Measurements from ENCODE around the gene SLC39A7.

Gene SLC39A7

DNA sequence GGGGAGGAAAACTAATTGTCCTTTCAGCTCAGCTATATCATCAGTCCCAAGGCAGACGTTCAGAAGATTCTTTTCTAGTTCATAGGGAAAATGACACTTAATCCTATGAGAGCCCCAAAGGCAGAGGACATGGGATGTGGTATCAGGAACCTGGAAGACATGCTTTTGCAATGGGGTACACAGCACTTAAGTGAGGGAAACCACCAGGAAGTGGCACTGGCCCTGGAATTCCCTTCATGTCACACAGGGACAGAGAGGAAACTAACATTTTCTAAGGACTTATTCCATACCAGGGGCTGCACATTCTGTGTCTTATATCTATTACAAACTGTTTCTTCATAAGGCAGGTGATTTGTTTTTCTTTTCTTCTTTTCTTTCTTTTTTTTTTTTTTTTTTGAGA, 42.8 kb downstream of the SLC39A7 start:
- no peaks in the 10 kb centered on the region for H4K20me1 ChIP-seq (ENCODE audit: insufficient read depth, low read length)

GRCh38 chr6:33247977-33248642, 47.4 kb downstream of the SLC39A7 start:
- peak overlapping the region; percentile 99 for H3K4me3 ChIP-seq (ENCODE audit: low read length)
- H3K79me2 ChIP-seq (ENCODE audit: low read length): no peaks in the 10 kb centered on the region; the same call in 1 of the 2 replicates
- H3K9me3 ChIP-seq (ENCODE audit: insufficient read depth, low read length): no peaks in the 10 kb centered on the region
- TF ChIP-seq, protein P1, sequence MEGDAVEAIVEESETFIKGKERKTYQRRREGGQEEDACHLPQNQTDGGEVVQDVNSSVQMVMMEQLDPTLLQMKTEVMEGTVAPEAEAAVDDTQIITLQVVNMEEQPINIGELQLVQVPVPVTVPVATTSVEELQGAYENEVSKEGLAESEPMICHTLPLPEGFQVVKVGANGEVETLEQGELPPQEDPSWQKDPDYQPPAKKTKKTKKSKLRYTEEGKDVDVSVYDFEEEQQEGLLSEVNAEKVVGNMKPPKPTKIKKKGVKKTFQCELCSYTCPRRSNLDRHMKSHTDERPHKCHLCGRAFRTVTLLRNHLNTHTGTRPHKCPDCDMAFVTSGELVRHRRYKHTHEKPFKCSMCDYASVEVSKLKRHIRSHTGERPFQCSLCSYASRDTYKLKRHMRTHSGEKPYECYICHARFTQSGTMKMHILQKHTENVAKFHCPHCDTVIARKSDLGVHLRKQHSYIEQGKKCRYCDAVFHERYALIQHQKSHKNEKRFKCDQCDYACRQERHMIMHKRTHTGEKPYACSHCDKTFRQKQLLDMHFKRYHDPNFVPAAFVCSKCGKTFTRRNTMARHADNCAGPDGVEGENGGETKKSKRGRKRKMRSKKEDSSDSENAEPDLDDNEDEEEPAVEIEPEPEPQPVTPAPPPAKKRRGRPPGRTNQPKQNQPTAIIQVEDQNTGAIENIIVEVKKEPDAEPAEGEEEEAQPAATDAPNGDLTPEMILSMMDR (IDR thresholded peaks at IDR 0.05; ENCODE audit: low read depth, low read length): peak; percentile 68
- no peak for TF ChIP-seq EZH2phosphoT487 (IDR thresholded peaks at IDR 0.05; ENCODE audit: low read depth)
- H2AFZ ChIP-seq (ENCODE audit: low read depth, low read length): peak overlapping the region; percentile 98
- no peaks in the 10 kb centered on the region for H4K20me1 ChIP-seq (ENCODE audit: insufficient read depth, low read length)
- H3K27ac ChIP-seq (ENCODE audit: low read length): peak overlapping the region; percentile 39
- H3K9ac ChIP-seq (ENCODE audit: low read length): peak overlapping the region; percentile 74
- H3K27me3 ChIP-seq (ENCODE audit: low read depth, low read length): peaks cover 4% of the 10 kb centered on the region; the same call in 1 of the 2 replicates
- peaks cover 3% of the 10 kb centered on the region for H3K36me3 ChIP-seq (replicated peaks; ENCODE audit: low read depth, low read length)
- peaks cover 7% of the 10 kb centered on the region for H3K4me1 ChIP-seq (ENCODE audit: low read length)
- H3K4me2 ChIP-seq (ENCODE audit: low read length): peak overlapping the region; percentile 99

More for the DNA sequence above, 42.8 kb downstream of the SLC39A7 start:
- Histone ChIP-seq H3K9me3 (ENCODE audit: insufficient read depth, low read length) (no peaks in the 10 kb centered on the region), H3K9ac (ENCODE audit: low read length) (no peak overlapping the region), H3K4me2 (ENCODE audit: low read length) (no peak overlapping the region), H3K4me1 (ENCODE audit: low read length) (peaks cover 4% of the 10 kb centered on the region; the same call in 1 of the 2 replicates), H3K79me2 (ENCODE audit: low read length) (no peaks in the 10 kb centered on the region), H3K36me3 (replicated peaks; ENCODE audit: low read depth, low read length) (no peaks in the 10 kb centered on the region), H2AFZ (ENCODE audit: low read depth, low read length) (no peak overlapping the region), H3K27me3 (ENCODE audit: low read depth, low read length) (peaks cover 10% of the 10 kb centered on the region), H3K27ac (ENCODE audit: low read length) (no peak overlapping the region), H3K4me3 (ENCODE audit: low read length) (no peak overlapping the region)
- TF ChIP-seq, protein P1 (IDR thresholded peaks at IDR 0.05; ENCODE audit: low read depth, low read length): no peak
- TF ChIP-seq EZH2phosphoT487 (IDR thresholded peaks at IDR 0.05; ENCODE audit: low read depth): no peak

DNA sequence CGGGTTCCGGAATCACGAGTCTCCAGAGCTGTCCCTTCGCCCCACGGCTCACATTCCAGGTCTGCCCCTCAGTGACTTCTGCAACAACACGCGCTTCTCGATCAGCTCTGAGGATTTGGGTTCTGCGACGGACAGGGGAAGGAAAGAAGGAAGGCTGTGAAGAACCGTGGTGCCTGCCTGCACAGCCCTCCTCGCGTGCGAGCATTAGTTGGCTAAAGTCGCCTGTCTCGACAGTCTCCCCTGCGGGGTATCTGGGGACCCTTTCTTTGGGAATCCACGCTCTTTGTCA, 47.9 kb downstream of the SLC39A7 start:
- peaks cover 3% of the 10 kb centered on the region for H3K36me3 ChIP-seq (replicated peaks; ENCODE audit: low read depth, low read length)
- H3K4me1 ChIP-seq (ENCODE audit: low read length): peaks cover 7% of the 10 kb centered on the region
- H3K9me3 ChIP-seq (ENCODE audit: insufficient read depth, low read length): no peaks in the 10 kb centered on the region
- H3K4me2 ChIP-seq (ENCODE audit: low read length): peak overlapping the region; percentile 99
- no peaks in the 10 kb centered on the region for H3K27me3 ChIP-seq (ENCODE audit: low read depth, low read length)
- H3K4me3 ChIP-seq (ENCODE audit: low read length): peak overlapping the region; percentile 99
- no peaks in the 10 kb centered on the region for H4K20me1 ChIP-seq (ENCODE audit: insufficient read depth, low read length)
- H2AFZ ChIP-seq (ENCODE audit: low read depth, low read length): peak overlapping the region; percentile 83
- TF ChIP-seq, protein P1 (IDR thresholded peaks at IDR 0.05; ENCODE audit: low read depth, low read length): no peak; the same call in 1 of the 2 replicates
- TF ChIP-seq EZH2phosphoT487 (IDR thresholded peaks at IDR 0.05; ENCODE audit: low read depth): no peak
- peak overlapping the region; percentile 74 for H3K9ac ChIP-seq (ENCODE audit: low read length)
- no peaks in the 10 kb centered on the region; the same call in 1 of the 2 replicates for H3K79me2 ChIP-seq (ENCODE audit: low read length)
- peak overlapping the region; percentile 39 for H3K27ac ChIP-seq (ENCODE audit: low read length)

DNA sequence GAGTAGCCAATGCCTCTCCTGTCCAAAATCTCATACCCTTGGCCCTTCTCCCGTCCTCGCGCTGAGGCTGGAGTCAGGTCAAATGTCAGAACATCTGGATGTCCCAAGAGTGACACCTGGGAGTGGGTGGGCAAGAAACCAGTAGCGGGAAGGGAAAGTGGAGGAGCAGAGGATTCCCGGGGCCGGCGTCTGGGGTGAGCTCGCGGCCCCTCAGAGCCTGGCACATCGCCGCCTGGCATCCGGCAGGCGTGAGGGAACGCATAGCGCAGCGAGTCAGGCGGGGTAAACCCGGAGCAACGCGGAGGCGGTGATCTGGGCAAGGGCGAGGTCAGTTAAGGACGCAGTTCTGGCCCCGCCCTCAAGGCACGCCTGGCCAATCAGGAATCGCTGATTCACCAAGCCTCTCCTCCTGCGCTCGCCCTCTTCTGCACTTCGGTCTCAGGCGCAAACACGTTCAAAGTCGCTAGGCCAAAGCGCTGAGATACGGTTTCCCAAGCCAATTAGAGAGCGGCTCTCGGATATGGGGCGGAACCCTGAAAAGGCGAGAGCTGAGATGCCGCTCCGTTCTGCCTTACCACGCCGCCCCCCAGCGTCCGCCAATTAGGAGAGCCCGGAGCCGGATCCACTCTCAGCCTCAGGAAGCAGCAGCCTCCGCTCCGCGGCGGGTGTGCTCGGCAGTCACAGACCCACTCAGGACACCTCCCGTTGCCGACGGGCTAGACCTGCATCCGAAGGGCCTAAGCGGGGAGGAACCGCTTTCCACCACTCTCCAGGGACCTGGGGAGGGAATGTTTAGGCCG, 48.5 kb downstream of the SLC39A7 start:
- peak overlapping the region; percentile 99 for H3K4me3 ChIP-seq (ENCODE audit: low read length)
- H2AFZ ChIP-seq (ENCODE audit: low read depth, low read length): peak overlapping the region; percentile 83

More for the DNA sequence above, 48.5 kb downstream of the SLC39A7 start:
- H3K4me1 ChIP-seq (ENCODE audit: low read length): peaks cover 7% of the 10 kb centered on the region
- no peaks in the 10 kb centered on the region for H3K9me3 ChIP-seq (ENCODE audit: insufficient read depth, low read length)
- H3K27ac ChIP-seq (ENCODE audit: low read length): peak overlapping the region; percentile 72
- H3K9ac ChIP-seq (ENCODE audit: low read length): peak overlapping the region; percentile 96
- no peaks in the 10 kb centered on the region; the same call in 1 of the 2 replicates for H3K79me2 ChIP-seq (ENCODE audit: low read length)
- H3K36me3 ChIP-seq (replicated peaks; ENCODE audit: low read depth, low read length): peaks cover 3% of the 10 kb centered on the region
- TF ChIP-seq, protein P1 (IDR thresholded peaks at IDR 0.05; ENCODE audit: low read depth, low read length): 0 out of 2 replicates have a peak, but pooled peaks have one; percentile 11
- no peak for TF ChIP-seq EZH2phosphoT487 (IDR thresholded peaks at IDR 0.05; ENCODE audit: low read depth)
- H3K4me2 ChIP-seq (ENCODE audit: low read length): peak overlapping the region; percentile 99
- H4K20me1 ChIP-seq (ENCODE audit: insufficient read depth, low read length): no peaks in the 10 kb centered on the region
- H3K27me3 ChIP-seq (ENCODE audit: low read depth, low read length): no peaks in the 10 kb centered on the region
